HCT116 (cell line): ENCODE results near the gene FCN3. TPM values are rescaled to one million over a fixed set of nuclear protein-coding genes. Genes with fewer than 3 reads are reported as not detected.

Experiments used
- ATAC-seq: fragments of 200-7000 bp; cut with Tn5 transposase; 2 replicates; pipeline ENCODE4 v1.9.1; 2020; ENCODE audit warnings: mild to moderate bottlenecking, moderate library complexity
- BruUV-seq: library from RNA; stranded (reverse); fragments of 400-500 nt; replicated peaks from 2 replicates; lab custom pipeline; 2021; lab: Mats Ljungman, UMichigan
- CTCF ChIA-PET: fragments of 300-600 bp; sonication (Branson Sonifier 250); formaldehyde crosslinking; loops from one replicate; lab custom pipeline; 2021; ENCODE audit warnings: antibody characterized with exemption; lab: Charles Lee
- POLR2A ChIA-PET: fragments of 300-600, 350-600 bp; sonication (Branson Sonifier 250); formaldehyde crosslinking; loops from one replicate; lab custom pipeline; 2021; ENCODE audit warnings: antibody characterized with exemption; lab: Charles Lee
- RAD21 ChIA-PET, 2 experiments: fragments of 300-600 bp; sonication (Branson Sonifier 250); formaldehyde crosslinking; loops; one replicate each; lab custom pipeline; 2023; ENCODE audit warnings: low total read pairs in 2 of 2; ENCODE audit not compliant: uncharacterized antibody in 2 of 2, unreplicated experiment in 2 of 2, low non-redundant PET in 1 of 2; lab: Charles Lee
- DNase-seq: peaks from one replicate; pipeline ENCODE4 v3.0.0-alpha.2; 2010; ENCODE audit warnings: low read depth, low spot score
- H2AFZ ChIP-seq: fragments of 200-600 bp; shearing (Covaris generic), sonication (generic); 2 replicates; pipeline ENCODE4 v1.6.1; 2017; ENCODE audit warnings: low read depth, mixed run types, mixed read lengths, antibody characterized with exemption, low read length; ENCODE audit not compliant: poor library complexity, severe bottlenecking
- H3K27ac ChIP-seq: 2 replicates; pipeline ENCODE4 v1.5.1; 2012; ENCODE audit warnings: low read depth, low read length
- H3K27me3 ChIP-seq: fragments of 200-600 bp; sonication (generic); 2 replicates; pipeline ENCODE4 v1.6.1; 2016; ENCODE audit warnings: mixed run types, low read length, mixed read lengths; ENCODE audit not compliant: insufficient read depth
- H3K36me3 ChIP-seq, 2 experiments: fragments of 200-500 bp in 1 of 2; fragments of 200-600 bp in 1 of 2; sonication (Bioruptor generic) in 1 of 2; sonication (generic) in 1 of 2; 2 replicates each; pipeline versions ENCODE4 v1.5.1 to v1.6.1; 2014 to 2016; ENCODE audit warnings: low read length in 2 of 2, inconsistent platforms in 1 of 2, mixed read lengths in 1 of 2, mixed run types in 1 of 2; ENCODE audit not compliant: insufficient read depth in 2 of 2, control insufficient read depth in 1 of 2
- H3K4me1 ChIP-seq, 2 experiments: fragments of 200-600 bp in 1 of 2; sonication (generic) in 1 of 2; 2 replicates each; pipeline versions ENCODE4 v1.5.1 to v1.6.1; 2012 to 2017; ENCODE audit warnings: low read length in 2 of 2, inconsistent platforms in 1 of 2, mild to moderate bottlenecking in 1 of 2, mixed read lengths in 1 of 2, mixed run types in 1 of 2, moderate library complexity in 1 of 2; ENCODE audit not compliant: insufficient read depth in 2 of 2, control insufficient read depth in 1 of 2
- H3K4me2 ChIP-seq: fragments of 200-600 bp; sonication (generic); 2 replicates; pipeline ENCODE4 v1.6.1; 2017; ENCODE audit warnings: mixed run types, low read length, mixed read lengths
- H3K4me3 ChIP-seq, 2 experiments: fragments of 200-600 bp in 1 of 2; sonication (generic) in 1 of 2; replicated peaks in 1 of 2; 2 replicates each; pipeline ENCODE4 v1.5.1; 2011 to 2016; ENCODE audit warnings: low read length in 2 of 2, control low read depth in 1 of 2, low read depth in 1 of 2, mild to moderate bottlenecking in 1 of 2, mixed read lengths in 1 of 2, mixed run types in 1 of 2
- H3K79me2 ChIP-seq: fragments of 200-600 bp; sonication (generic); 2 replicates; pipeline ENCODE4 v1.6.1; 2017; ENCODE audit warnings: mild to moderate bottlenecking, mixed run types, low read length, moderate library complexity, mixed read lengths; ENCODE audit not compliant: insufficient read depth
- H3K9ac ChIP-seq: fragments of 200-600 bp; sonication (generic); 2 replicates; pipeline ENCODE4 v1.6.1; 2016; ENCODE audit warnings: low read length, mixed read lengths
- H3K9me2 ChIP-seq: fragments of 200-600 bp; sonication (generic), shearing (Covaris generic); 2 replicates; pipeline ENCODE4 v1.6.1; 2017; ENCODE audit warnings: mixed run types, mild to moderate bottlenecking, moderate library complexity; ENCODE audit not compliant: insufficient read depth
- H3K9me3 ChIP-seq, 2 experiments: fragments of 200-500 bp in 1 of 2; fragments of 200-600 bp in 1 of 2; sonication (Bioruptor generic) in 1 of 2; sonication (generic) in 1 of 2; 2 replicates each; pipeline ENCODE4 v1.6.1; 2014 to 2017; ENCODE audit warnings: low read length in 2 of 2, mixed read lengths in 2 of 2, inconsistent platforms in 1 of 2, low read depth in 1 of 2, mild to moderate bottlenecking in 1 of 2, mixed run types in 1 of 2, moderate library complexity in 1 of 2; ENCODE audit not compliant: control insufficient read depth in 1 of 2, insufficient read depth in 1 of 2
- H4K20me1 ChIP-seq: fragments of 200-600 bp; sonication (generic), shearing (Covaris generic); 2 replicates; pipeline ENCODE4 v1.6.1; 2017; ENCODE audit warnings: mixed run types, mild to moderate bottlenecking, moderate library complexity; ENCODE audit not compliant: insufficient read depth
- CBX3 ChIP-seq: IDR thresholded peaks from 2 replicates; pipeline ENCODE4 v1.6.1; 2012; ENCODE audit warnings: low read depth
- CEBPB ChIP-seq: IDR thresholded peaks from 2 replicates; pipeline ENCODE4 v1.6.1; 2012; ENCODE audit warnings: low read depth
- EGR1 ChIP-seq: IDR thresholded peaks from 2 replicates; pipeline ENCODE4 v1.6.1; 2012; ENCODE audit warnings: low read depth
- ELF1 ChIP-seq: IDR thresholded peaks from 2 replicates; pipeline ENCODE4 v1.6.1; 2012; ENCODE audit warnings: low read depth, borderline replicate concordance
- EZH2phosphoT487 ChIP-seq: fragments of 200-600 bp; IDR thresholded peaks from 2 replicates; pipeline ENCODE4 v1.6.1; 2018; ENCODE audit warnings: antibody characterized with exemption, borderline replicate concordance
- POLR2A ChIP-seq: IDR thresholded peaks from 2 replicates; pipeline ENCODE4 v1.7.0; 2011; ENCODE audit warnings: borderline replicate concordance; ENCODE audit not compliant: insufficient read depth, insufficient read length; ENCODE audit errors: extremely low read depth
- RAD21 ChIP-seq: IDR thresholded peaks from 2 replicates; pipeline ENCODE4 v1.6.1; 2012; ENCODE audit warnings: low read depth, mild to moderate bottlenecking
- SIN3A ChIP-seq: IDR thresholded peaks from 2 replicates; pipeline ENCODE4 v1.6.1; 2012; ENCODE audit warnings: low read depth
- TCF7L2 ChIP-seq: IDR thresholded peaks from 2 replicates; pipeline ENCODE4 v1.7.0; 2011; ENCODE audit warnings: borderline replicate concordance, inconsistent platforms; ENCODE audit not compliant: insufficient read depth, insufficient read length; ENCODE audit errors: extremely low read depth
- YY1 ChIP-seq: IDR thresholded peaks from 2 replicates; pipeline ENCODE4 v1.6.1; 2011; ENCODE audit warnings: low read length, low read depth, moderate library complexity, mild to moderate bottlenecking; ENCODE audit not compliant: insufficient replicate concordance; ENCODE audit errors: extremely low read depth
- ZFX ChIP-seq: fragments of 450-650 bp; IDR thresholded peaks from 2 replicates; pipeline ENCODE4 v1.6.1; 2017
- ZNF274 ChIP-seq: fragments of 200-500 bp; sonication (Bioruptor generic); IDR thresholded peaks from 2 replicates; pipeline ENCODE4 v1.6.1; 2014; ENCODE audit warnings: mild to moderate bottlenecking, low read depth, low read length, inconsistent platforms
- intact Hi-C: fragments of 100-400 bp; cut with micrococcal nuclease; formaldehyde crosslinking; loops from 2 replicates; pipeline ENCODE4 v1.10.0; 2022
- total RNA-seq: library from RNA; stranded (reverse); gene quantifications from one replicate; pipeline ENCODE4 v1.2.1, GENCODE V29; 2021; ENCODE audit not compliant: unreplicated experiment
- TF ChIP-seq, protein P1 (sequence below): IDR thresholded peaks from 2 replicates; pipeline ENCODE4 v1.6.1; 2012
- TF ChIP-seq, protein P2 (sequence below): IDR thresholded peaks from 2 replicates; pipeline ENCODE4 v1.6.1; 2011; ENCODE audit warnings: mild to moderate bottlenecking, low read length, moderate library complexity; ENCODE audit not compliant: insufficient replicate concordance; ENCODE audit errors: extremely low read depth
- TF ChIP-seq, protein P3 (sequence below): IDR thresholded peaks from 2 replicates; pipeline ENCODE4 v1.6.1; 2012; ENCODE audit warnings: low read depth

FCN3 gene
- total RNA-seq, 1 experiment from 2014 or later, result 1.2 TPM

DNA sequence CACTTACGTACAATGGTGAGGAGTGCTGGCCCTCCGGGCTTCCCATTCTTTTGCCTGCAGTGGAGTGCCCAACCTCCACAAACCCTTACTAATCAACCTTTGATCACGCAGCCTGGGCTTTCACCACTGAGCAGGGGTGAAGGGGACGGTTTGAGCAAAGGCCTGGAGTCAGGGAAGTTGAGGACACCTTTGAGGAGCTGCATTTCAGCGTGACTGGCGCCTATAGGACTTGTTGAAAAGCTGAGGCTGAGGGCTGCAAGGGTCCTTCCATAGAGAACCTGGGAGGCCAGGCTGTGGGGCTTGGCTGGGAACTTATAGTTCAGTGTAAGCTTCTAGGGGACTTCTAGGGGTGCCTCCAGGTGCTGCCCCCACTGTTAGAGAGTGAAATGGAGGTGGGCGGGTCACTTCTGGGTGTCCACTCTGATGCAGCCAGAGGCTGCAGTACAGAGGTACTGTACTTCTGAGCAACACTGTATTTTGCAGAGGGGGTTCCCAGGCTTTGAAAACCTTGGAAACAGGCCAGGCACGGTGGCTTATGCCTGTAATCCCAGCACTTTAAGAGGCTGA lies 23.0 kb downstream of the FCN3 start:
- H3K4me3 ChIP-seq, result no peak overlapping the region
- intact Hi-C loops, result no loop called here
- peaks cover 0 to 7% of the 10 kb centered on the region in 2 experiments; a peak in 1 of 4 replicates for H3K36me3 ChIP-seq
- RAD21 ChIA-PET, result no interaction called here
- H3K27me3 ChIP-seq, result no peaks in the 10 kb centered on the region
- H3K4me2 ChIP-seq, result no peak overlapping the region
- DNase-seq, result no peak
- no peaks in the 10 kb centered on the region for H3K79me2 ChIP-seq
- CTCF ChIA-PET, result no interaction called here
- H3K9ac ChIP-seq, result no peak overlapping the region
- ATAC-seq, result no peak
- TF ChIP-seq, protein P1, sequence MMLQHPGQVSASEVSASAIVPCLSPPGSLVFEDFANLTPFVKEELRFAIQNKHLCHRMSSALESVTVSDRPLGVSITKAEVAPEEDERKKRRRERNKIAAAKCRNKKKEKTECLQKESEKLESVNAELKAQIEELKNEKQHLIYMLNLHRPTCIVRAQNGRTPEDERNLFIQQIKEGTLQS, result no peak
- TF ChIP-seq CEBPB (no peak), RAD21 (no peak), EZH2phosphoT487 (no peak), SIN3A (no peak), POLR2A (no peak), ZNF274 (no peak), YY1 (no peak), CBX3 (no peak), TCF7L2 (no peak), EGR1 (no peak), ELF1 (no peak), ZFX (no peak)
- TF ChIP-seq, protein P2, sequence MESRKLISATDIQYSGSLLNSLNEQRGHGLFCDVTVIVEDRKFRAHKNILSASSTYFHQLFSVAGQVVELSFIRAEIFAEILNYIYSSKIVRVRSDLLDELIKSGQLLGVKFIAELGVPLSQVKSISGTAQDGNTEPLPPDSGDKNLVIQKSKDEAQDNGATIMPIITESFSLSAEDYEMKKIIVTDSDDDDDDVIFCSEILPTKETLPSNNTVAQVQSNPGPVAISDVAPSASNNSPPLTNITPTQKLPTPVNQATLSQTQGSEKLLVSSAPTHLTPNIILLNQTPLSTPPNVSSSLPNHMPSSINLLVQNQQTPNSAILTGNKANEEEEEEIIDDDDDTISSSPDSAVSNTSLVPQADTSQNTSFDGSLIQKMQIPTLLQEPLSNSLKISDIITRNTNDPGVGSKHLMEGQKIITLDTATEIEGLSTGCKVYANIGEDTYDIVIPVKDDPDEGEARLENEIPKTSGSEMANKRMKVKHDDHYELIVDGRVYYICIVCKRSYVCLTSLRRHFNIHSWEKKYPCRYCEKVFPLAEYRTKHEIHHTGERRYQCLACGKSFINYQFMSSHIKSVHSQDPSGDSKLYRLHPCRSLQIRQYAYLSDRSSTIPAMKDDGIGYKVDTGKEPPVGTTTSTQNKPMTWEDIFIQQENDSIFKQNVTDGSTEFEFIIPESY, result no peak
- TF ChIP-seq, protein P3, sequence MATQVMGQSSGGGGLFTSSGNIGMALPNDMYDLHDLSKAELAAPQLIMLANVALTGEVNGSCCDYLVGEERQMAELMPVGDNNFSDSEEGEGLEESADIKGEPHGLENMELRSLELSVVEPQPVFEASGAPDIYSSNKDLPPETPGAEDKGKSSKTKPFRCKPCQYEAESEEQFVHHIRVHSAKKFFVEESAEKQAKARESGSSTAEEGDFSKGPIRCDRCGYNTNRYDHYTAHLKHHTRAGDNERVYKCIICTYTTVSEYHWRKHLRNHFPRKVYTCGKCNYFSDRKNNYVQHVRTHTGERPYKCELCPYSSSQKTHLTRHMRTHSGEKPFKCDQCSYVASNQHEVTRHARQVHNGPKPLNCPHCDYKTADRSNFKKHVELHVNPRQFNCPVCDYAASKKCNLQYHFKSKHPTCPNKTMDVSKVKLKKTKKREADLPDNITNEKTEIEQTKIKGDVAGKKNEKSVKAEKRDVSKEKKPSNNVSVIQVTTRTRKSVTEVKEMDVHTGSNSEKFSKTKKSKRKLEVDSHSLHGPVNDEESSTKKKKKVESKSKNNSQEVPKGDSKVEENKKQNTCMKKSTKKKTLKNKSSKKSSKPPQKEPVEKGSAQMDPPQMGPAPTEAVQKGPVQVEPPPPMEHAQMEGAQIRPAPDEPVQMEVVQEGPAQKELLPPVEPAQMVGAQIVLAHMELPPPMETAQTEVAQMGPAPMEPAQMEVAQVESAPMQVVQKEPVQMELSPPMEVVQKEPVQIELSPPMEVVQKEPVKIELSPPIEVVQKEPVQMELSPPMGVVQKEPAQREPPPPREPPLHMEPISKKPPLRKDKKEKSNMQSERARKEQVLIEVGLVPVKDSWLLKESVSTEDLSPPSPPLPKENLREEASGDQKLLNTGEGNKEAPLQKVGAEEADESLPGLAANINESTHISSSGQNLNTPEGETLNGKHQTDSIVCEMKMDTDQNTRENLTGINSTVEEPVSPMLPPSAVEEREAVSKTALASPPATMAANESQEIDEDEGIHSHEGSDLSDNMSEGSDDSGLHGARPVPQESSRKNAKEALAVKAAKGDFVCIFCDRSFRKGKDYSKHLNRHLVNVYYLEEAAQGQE, result no peak
- H3K27ac ChIP-seq, result 0 out of 2 replicates have a peak overlapping the region, but pooled peaks have one; percentile 16
- peaks cover 25 to 31% of the 10 kb centered on the region in 2 experiments for H3K4me1 ChIP-seq
- POLR2A ChIA-PET, result interaction anchor here (1.2 to 1.9 kb wide), 2 partner anchors 9 to 10 kb away, joined by 3 to 10 read pairs; partner anchors contain the start of gene SYTL1
- H3K9me3 ChIP-seq, result no peaks in the 10 kb centered on the region
- no peak overlapping the region for H2AFZ ChIP-seq
- H3K9me2 ChIP-seq, result no peaks in the 10 kb centered on the region
- BruUV-seq, result no TSS peak
- H4K20me1 ChIP-seq, result no peaks in the 10 kb centered on the region
